GM13976 (cell line): ENCODE results near the gene ATP8A1.

Source experiments
- DNase-seq: peaks from one replicate; pipeline ENCODE4 v3.0.0; 2012; ENCODE audit warnings: low spot score
- CTCF ChIP-seq: IDR thresholded peaks from 2 replicates; pipeline ENCODE4 v1.5.1; 2012; ENCODE audit warnings: borderline replicate concordance, mild to moderate bottlenecking; ENCODE audit not compliant: insufficient read depth; ENCODE audit errors: extremely low read depth, missing control alignments, control extremely low read depth
- in situ Hi-C: fragments of 300-500 bp; cut with MboI; formaldehyde crosslinking; loops from one replicate; pipeline ENCODE4 v1.12.0; 2022; ENCODE audit warnings: low sequenced_read_pairs, mixed read lengths, inconsistent platforms; ENCODE audit not compliant: unreplicated experiment

Gene ATP8A1

GRCh38 chr4:42445038-42445437 is 211.9 kb downstream of the ATP8A1 start:
- in situ Hi-C loops = no loop called here
- no peak for TF ChIP-seq CTCF
- no peak for DNase-seq

GRCh38 chr4:42442601-42443000 is 214.3 kb downstream of the ATP8A1 start:
- DNase-seq = no peak
- in situ Hi-C loops = no loop called here
- TF ChIP-seq CTCF = no peak

GRCh38 chr4:42440083-42440482 is 216.8 kb downstream of the ATP8A1 start:
- DNase-seq = no peak
- in situ Hi-C loops = no loop called here
- TF ChIP-seq CTCF = no peak

GRCh38 chr4:42436928-42437565 is 219.9 kb downstream of the ATP8A1 start:
- TF ChIP-seq CTCF = no peak
- in situ Hi-C loops = no loop called here
- DNase-seq = no peak

GRCh38 chr4:42428036-42428435 is 228.9 kb downstream of the ATP8A1 start:
- TF ChIP-seq CTCF = no peak

GRCh38 chr4:42425146-42426065 is 231.5 kb downstream of the ATP8A1 start:
- TF ChIP-seq CTCF = no peak
- in situ Hi-C loops = no loop called here
- no peak for DNase-seq

More at GRCh38 chr4:42428036-42428435, 228.9 kb downstream of the ATP8A1 start:
- no peak for DNase-seq
- in situ Hi-C loops = no loop called here
